Stomach (tissue), 19 donors: ENCODE data around the gene PPP1R3A. TPM values are rescaled to one million over a fixed set of nuclear protein-coding genes. Genes with fewer than 3 reads are reported as not detected.

ENCODE experiments used
- DNase-seq, 2 donors: peaks; one replicate each; pipeline versions ENCODE4 v3.0.0 to v3.0.0-alpha.2; 2013 to 2019
- H3K27ac ChIP-seq, 5 donors: fragments of 200-600 bp in 4 of 5; sonication (generic) in 4 of 5; one replicate each; pipeline ENCODE4 v1.5.1; 2013 to 2019; ENCODE audit warnings: mild to moderate bottlenecking in 1 of 5, moderate library complexity in 1 of 5
- H3K27me3 ChIP-seq, 3 donors: fragments of 200-600 bp; sonication (generic); one replicate each; pipeline ENCODE4 v1.5.1; 2017 to 2019; ENCODE audit warnings: mixed run types in 1 of 3
- H3K36me3 ChIP-seq, 4 donors: fragments of 200-600 bp; sonication (generic); 1 replicate in 3 of 4; 2 replicates in 1 of 4; pipeline ENCODE4 v1.5.1; 2016 to 2019
- H3K4me1 ChIP-seq, 4 donors: fragments of 200-600 bp; sonication (generic); one replicate each; pipeline ENCODE4 v1.5.1; 2016 to 2019
- H3K4me3 ChIP-seq, 4 donors: fragments of 200-600 bp; sonication (generic) in 3 of 4; one replicate each; pipeline ENCODE4 v1.5.1; 2016 to 2019; ENCODE audit warnings: mild to moderate bottlenecking in 1 of 4
- H3K9me3 ChIP-seq, 4 donors: fragments of 200-600 bp; sonication (generic); one replicate each; pipeline ENCODE4 v1.5.1; 2016 to 2019
- CTCF ChIP-seq, 7 experiments: fragments of 450-650 bp in 4 of 7; fragments of 200-600 bp in 3 of 7; sonication (generic) in 3 of 7; IDR thresholded peaks; one replicate each; pipeline ENCODE4 v1.5.1; 2016 to 2019; ENCODE audit warnings: antibody characterized with exemption in 7 of 7, control low read depth in 2 of 7, mild to moderate bottlenecking in 1 of 7
- EP300 ChIP-seq: sonication (generic); formaldehyde crosslinking; IDR thresholded peaks from one replicate; pipeline ENCODE4 v1.6.1; 2017; ENCODE audit warnings: antibody characterized with exemption
- POLR2A ChIP-seq, 4 donors: fragments of 450-650 bp; IDR thresholded peaks; one replicate each; pipeline ENCODE4 v1.6.1; 2016; ENCODE audit warnings: antibody characterized with exemption in 4 of 4, control low read depth in 2 of 4, mild to moderate bottlenecking in 1 of 4, moderate library complexity in 1 of 4
- POLR2AphosphoS5 ChIP-seq, 3 donors: sonication (generic); formaldehyde crosslinking; IDR thresholded peaks; one replicate each; pipeline ENCODE4 v1.6.1; 2016; ENCODE audit warnings: antibody characterized with exemption in 3 of 3
- WGBS, 5 donors: extraction: QIAGEN DNeasy Blood & Tissue Kit in 3 of 5; methylation state at CpG; one replicate each; pipeline versions ENCODE4 v1.1.5 to v1.1.7; 2013 to 2018; 5-methylcytosine and 5-hydroxymethylcytosine counted together
- intact Hi-C: fragments of 100-400 bp; cut with DNase I; formaldehyde crosslinking; loops from one replicate; pipeline ENCODE4 v1.15.1; 2023; ENCODE audit warnings: low total_unique reads
- long read RNA-seq, 10 donors: transcript quantifications; one replicate each; lab custom pipeline, GENCODE V29; 2026
- polyA plus RNA-seq, 3 donors: library from polyadenylated mRNA; stranded (reverse); fragments of 200-250 nt; gene quantifications; one replicate each; pipeline ENCODE4 v1.2.3, GENCODE V29; 2013
- total RNA-seq, 5 donors: library from RNA; depleted of rRNA; stranded (reverse); fragments of >200 nt; gene quantifications; one replicate each; pipeline versions ENCODE4 v1.1.0 to v1.2.3, GENCODE V29; 2014 to 2016
- donor health status: healthy with polysubstance abuse.
- donor health status: Bipolar disorder and iron deficiency.
- donor health status: healthy.

The PPP1R3A gene, protein sequence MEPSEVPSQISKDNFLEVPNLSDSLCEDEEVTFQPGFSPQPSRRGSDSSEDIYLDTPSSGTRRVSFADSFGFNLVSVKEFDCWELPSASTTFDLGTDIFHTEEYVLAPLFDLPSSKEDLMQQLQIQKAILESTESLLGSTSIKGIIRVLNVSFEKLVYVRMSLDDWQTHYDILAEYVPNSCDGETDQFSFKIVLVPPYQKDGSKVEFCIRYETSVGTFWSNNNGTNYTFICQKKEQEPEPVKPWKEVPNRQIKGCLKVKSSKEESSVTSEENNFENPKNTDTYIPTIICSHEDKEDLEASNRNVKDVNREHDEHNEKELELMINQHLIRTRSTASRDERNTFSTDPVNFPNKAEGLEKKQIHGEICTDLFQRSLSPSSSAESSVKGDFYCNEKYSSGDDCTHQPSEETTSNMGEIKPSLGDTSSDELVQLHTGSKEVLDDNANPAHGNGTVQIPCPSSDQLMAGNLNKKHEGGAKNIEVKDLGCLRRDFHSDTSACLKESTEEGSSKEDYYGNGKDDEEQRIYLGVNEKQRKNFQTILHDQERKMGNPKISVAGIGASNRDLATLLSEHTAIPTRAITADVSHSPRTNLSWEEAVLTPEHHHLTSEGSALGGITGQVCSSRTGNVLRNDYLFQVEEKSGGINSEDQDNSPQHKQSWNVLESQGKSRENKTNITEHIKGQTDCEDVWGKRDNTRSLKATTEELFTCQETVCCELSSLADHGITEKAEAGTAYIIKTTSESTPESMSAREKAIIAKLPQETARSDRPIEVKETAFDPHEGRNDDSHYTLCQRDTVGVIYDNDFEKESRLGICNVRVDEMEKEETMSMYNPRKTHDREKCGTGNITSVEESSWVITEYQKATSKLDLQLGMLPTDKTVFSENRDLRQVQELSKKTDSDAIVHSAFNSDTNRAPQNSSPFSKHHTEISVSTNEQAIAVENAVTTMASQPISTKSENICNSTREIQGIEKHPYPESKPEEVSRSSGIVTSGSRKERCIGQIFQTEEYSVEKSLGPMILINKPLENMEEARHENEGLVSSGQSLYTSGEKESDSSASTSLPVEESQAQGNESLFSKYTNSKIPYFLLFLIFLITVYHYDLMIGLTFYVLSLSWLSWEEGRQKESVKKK
- total RNA-seq, result not detected
- polyA plus RNA-seq, result not detected
- long read RNA-seq, donor 1, result 0 reads
- long read RNA-seq, donor 2, result 0 reads
- long read RNA-seq, donor 3, result 0 reads
- long read RNA-seq, donor 4, result 0 reads
- long read RNA-seq, donor 5, result 0 reads
- long read RNA-seq, donor 6, result 0 reads
- long read RNA-seq, donor 7, result 0 reads
- long read RNA-seq, donor 8, result 0 reads
- long read RNA-seq, donor 9, result 0 reads
- long read RNA-seq, donor 10, result 0 reads

- WGBS, 5 donors, result 22 to 64% (median 50%) methylated on average over 2 of the region's 2 CpGs
- H3K27ac ChIP-seq, result no peak within 1 kb of the TSS
- DNase-seq, result no peak
These were observed at the start of gene PPP1R3A for GRCh38 chr7:113918946-113919345. Gene PPP1R3A, minus strand, starts transcription at chr7:113919009. Its CDS starts 13 bp downstream, at chr7:113918996.

GRCh38 chr7:113963356-113963755, 44.5 kb upstream of the PPP1R3A start:
- no peak for DNase-seq
- Histone ChIP-seq H3K27me3 (no peaks in the 10 kb centered on the region), H3K4me1 (no peaks in the 10 kb centered on the region), H3K27ac (no peak overlapping the region), H3K4me3 (no peak overlapping the region), H3K36me3 (no peaks in the 10 kb centered on the region), H3K9me3 (peaks cover 0 to 21% (median 18%) of the 10 kb centered on the region in 4 donors)
- intact Hi-C loops, result no loop called here
- 65 to 74% (median 74%) methylated on average over 2 of the region's 2 CpGs for WGBS, 5 donors
- TF ChIP-seq POLR2AphosphoS5 (IDR thresholded peaks at IDR 0.05) (no peak), CTCF (IDR thresholded peaks at IDR 0.05) (no peak), POLR2A (IDR thresholded peaks at IDR 0.05) (no peak), EP300 (no peak)

More at GRCh38 chr7:113918946-113919345, at the start of gene PPP1R3A:
- Histone ChIP-seq H3K36me3 (no peaks in the 10 kb centered on the region), H3K27me3 (no peaks in the 10 kb centered on the region), H3K9me3 (no peaks in the 10 kb centered on the region), H3K4me3 (no peak within 1 kb of the TSS), H3K4me1 (no peaks in the 10 kb centered on the region)
- intact Hi-C loops, result no loop called here
- TF ChIP-seq EP300 (no peak), CTCF (IDR thresholded peaks at IDR 0.05) (no peak), POLR2A (IDR thresholded peaks at IDR 0.05) (no peak), POLR2AphosphoS5 (IDR thresholded peaks at IDR 0.05) (no peak)

GRCh38 chr7:113959910-113960309, 41.1 kb upstream of the PPP1R3A start:
- no peak overlapping the region for H3K4me3 ChIP-seq
- no peaks in the 10 kb centered on the region for H3K4me1 ChIP-seq
- 85 to 98% (median 92%) methylated on average over 2 of the region's 2 CpGs for WGBS, 5 donors
- TF ChIP-seq POLR2A (IDR thresholded peaks at IDR 0.05) (no peak), EP300 (no peak), POLR2AphosphoS5 (IDR thresholded peaks at IDR 0.05) (no peak), CTCF (IDR thresholded peaks at IDR 0.05) (no peak)
- no peaks in the 10 kb centered on the region for H3K36me3 ChIP-seq
- H3K27me3 ChIP-seq, result no peaks in the 10 kb centered on the region
- H3K27ac ChIP-seq, result no peak overlapping the region
- peaks cover 0 to 48% (median 29%) of the 10 kb centered on the region in 4 donors for H3K9me3 ChIP-seq
- DNase-seq, result no peak
- intact Hi-C loops, result no loop called here

DNA sequence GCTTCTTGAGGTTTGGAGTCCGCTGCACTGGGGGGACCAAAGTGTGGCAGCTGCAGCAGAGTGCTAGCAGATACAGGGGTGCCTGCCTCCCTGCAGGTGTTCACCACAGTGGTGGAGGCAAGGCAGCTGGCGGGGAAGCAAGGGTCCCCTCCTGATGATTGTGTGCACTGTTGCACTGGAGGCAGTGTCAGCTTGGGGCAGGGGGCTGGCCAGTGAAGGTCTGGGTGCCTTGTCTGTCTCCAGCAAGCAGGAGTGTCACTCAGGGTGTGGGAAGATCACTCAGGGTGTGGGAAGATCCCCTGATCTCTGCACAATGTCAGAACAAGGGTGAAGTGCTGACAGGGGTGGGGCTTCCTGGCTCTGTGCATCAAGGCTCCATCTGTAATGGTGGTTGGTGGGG, 36.3 kb upstream of the PPP1R3A start:
- H3K36me3 ChIP-seq, result no peaks in the 10 kb centered on the region
- intact Hi-C loops, result no loop called here
- WGBS, 5 donors, result 84 to 93% (median 93%) methylated on average over 2 of the region's 2 CpGs
- no peaks in the 10 kb centered on the region for H3K4me1 ChIP-seq
- H3K4me3 ChIP-seq, result no peak overlapping the region
- TF ChIP-seq POLR2AphosphoS5 (IDR thresholded peaks at IDR 0.05), result no peak
- no peak for TF ChIP-seq CTCF (IDR thresholded peaks at IDR 0.05)
- no peak for TF ChIP-seq POLR2A (IDR thresholded peaks at IDR 0.05)
- TF ChIP-seq EP300, result no peak
- H3K9me3 ChIP-seq, result peaks cover 0 to 59% (median 47%) of the 10 kb centered on the region in 4 donors
- no peak for DNase-seq
- no peak overlapping the region for H3K27ac ChIP-seq
- H3K27me3 ChIP-seq, result no peaks in the 10 kb centered on the region
